ENCODE results near the gene IGDCC3. TPM values are rescaled to one million over a fixed set of nuclear protein-coding genes. Genes with fewer than 3 reads are reported as not detected.

The IGDCC3 gene
- total RNA-seq, 1 donor from 2014 or later, result 0.40 TPM

DNA sequence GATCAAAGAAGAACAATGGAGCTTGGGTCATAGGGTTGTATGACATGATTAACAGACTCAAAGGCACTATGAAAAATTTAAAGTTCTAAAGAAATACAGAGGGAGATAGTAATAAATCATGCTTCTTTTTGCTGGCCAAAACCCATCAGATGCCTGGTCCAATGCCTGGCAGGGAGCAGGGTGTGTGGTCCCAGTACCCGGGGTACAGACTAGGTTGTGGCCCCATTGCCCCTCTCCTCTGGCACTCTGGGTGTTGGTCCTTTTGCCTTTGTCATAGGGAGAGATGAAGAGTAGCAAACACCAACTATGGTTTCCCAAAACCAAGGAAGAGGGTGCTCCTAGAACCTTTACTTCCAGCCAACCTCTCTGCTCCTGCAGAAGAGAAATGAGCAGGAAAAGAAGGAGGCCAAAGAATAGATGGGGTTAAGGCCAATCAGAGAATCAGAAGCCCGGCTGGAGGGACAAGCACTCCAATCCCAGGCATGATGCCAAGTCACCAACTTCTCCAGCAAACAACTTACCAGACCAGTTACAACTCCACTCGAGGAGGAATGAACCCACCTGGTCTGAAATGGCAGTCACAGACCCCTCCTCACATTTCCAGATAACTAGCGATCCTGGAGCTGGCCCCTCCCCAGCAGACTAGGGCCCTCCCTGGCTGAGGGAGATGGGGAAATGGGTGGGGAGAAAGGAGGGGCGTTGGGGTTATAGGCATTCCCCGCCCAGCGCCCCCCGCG, 1.8 kb downstream of the IGDCC3 start:
- intact Hi-C loops (cut with DNase I), result no loop called here
- DNase-seq (no peak), ATAC-seq (ENCODE audit: poor library complexity) (no peak)

DNA sequence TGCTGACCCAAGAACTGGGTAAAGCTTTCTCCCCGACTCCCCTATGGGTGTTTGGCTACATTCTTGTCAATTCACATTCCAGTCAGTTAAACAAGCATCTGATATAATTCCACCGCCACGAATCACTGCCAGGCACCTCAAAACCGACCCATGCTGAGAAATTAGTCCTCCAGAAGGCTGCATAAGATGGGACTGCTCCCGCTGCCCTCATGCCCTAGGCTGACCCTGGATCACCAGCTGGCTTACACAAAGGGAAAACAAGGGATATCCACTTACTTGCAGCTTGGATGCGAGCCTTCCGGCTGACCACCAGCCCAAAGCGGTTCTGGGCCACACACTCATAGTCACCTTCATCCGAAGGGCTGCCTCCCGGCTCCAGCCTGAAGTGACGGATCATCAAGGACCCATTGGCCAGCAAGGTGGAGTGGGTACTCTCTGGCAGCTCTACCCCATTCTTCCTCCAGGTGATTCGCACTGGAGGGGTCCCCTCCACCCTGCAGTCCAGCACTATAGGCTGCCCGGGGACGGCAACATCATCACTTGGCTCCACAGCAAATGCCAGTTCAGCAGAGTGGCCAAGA, 2.9 kb downstream of the IGDCC3 start:
- ATAC-seq (ENCODE audit: poor library complexity) (no peak), DNase-seq (no peak)
- intact Hi-C loops (cut with DNase I), result no loop called here

DNA sequence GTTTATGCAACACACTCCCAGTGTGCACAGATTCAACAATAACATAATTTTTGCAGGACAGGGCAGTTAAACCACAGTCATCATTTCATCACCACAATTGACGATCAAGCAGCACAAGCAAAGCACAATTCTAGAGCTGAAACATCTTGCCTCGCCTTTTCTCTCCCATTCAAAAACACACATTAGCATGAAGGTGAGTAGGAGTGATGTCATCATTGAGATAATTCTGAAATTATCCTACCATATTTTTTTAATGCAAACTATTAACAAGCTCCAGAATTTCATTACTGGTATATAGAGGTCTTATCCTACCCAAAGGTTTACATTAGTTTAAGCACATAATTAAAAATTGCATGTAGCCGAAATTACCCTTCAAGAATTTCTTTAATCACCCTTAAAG, 3.5 kb downstream of the IGDCC3 start:
- intact Hi-C loops (cut with DNase I), result no loop called here
- no peak for ATAC-seq (ENCODE audit: poor library complexity)
- no peak for DNase-seq

DNA sequence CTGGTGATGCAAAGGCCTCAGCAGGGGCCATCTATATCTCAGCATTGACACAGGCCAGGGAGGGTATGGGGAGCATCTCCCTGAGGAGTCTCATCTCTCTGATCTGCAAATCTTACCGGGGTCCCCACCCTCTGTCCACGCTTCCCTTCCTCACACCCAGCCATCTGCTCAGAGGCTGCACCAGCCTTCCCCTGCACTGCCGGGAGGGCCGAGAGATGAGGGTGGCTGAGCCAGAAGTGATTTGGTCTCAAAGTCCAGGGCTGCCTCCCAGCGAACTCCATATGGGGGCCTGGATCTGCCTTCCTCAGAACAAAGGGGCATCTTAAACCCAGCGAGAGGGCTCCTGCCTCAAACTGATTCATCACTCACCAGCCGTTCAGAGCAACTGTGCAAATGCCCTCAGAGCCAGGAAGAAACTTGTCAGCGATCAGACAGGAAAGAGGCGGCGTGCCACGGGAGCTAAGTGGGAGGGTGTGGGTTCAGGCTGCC, 4.6 kb downstream of the IGDCC3 start:
- intact Hi-C loops (cut with DNase I), result no loop called here
- ATAC-seq (ENCODE audit: poor library complexity) (no peak), DNase-seq (no peak)

DNA sequence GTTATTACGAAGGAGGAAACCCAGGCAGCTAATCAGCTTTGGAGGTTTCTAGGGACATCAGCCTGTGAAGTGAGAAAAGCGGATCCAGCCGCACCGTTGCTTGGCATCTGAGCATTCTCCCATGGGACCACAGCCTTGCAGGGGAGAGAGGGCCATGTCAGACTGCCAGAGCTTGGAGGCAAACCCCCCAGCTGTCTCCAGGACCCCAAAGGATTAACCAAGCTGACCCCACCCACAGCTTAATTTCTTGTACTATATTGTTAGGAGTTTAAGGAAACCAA, 5.1 kb downstream of the IGDCC3 start:
- intact Hi-C loops (cut with DNase I), result no loop called here
- DNase-seq, result no peak
- no peak for ATAC-seq (ENCODE audit: poor library complexity)

DNA sequence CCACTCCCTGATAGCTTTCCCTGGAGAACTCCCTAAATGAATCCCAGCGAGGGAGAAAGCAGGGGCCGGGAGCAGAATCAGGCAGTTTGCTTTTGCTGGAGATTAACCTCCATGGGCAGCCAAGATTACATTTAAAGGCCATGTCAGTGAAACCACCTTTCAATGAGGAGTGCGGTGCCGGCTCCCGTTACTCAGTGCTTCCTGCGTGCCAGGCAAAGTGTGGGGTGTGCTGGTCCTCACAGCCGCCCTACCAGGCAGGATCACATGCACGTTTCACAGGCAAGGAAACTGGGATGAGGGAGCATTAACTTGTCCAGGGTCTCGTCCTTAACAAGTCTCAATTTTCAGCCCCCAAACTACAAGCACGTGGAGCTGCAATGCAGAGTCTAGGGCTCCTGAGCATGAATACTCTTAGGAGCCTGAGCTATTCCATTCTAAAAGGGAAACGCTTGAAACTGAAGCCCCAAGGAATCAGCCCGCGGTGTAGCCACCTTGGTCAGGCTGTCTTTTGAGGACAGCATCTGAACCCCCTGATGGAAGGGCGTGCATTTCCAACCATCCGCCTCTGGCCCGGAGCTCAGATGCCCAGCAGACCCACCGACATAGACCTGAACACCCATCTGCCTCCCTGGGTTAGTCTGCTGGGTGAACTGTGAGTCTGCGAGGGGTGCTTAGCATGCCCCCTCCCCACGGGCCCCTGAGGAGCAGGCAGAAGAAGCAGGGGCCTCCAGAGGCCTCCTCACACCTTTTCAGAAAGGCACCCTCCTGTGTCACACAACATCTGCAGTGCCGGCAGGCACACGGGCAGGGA, 5.6 kb downstream of the IGDCC3 start:
- no peak for ATAC-seq (ENCODE audit: poor library complexity)
- intact Hi-C loops (cut with DNase I), result no loop called here

DNA sequence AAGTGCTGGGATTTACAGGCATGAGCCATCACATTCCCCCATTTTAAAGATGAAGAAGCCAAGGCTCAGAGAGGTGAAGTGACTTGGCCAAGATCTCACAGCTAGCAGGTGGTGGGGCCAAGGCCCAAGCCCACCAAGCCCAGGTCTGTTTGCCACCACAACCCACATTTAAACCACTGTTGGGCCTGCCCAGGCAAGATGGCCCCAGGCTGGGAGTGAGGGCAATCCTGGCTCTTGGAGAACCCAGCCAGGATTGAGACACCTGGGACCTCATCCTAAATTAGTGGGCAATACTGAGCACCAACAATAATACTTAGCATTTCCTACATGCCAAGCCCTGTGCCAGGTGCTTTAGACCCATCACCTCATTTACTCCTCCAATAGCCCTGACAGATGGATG, 6.9 kb downstream of the IGDCC3 start:
- DNase-seq, result no peak
- no peak for ATAC-seq (ENCODE audit: poor library complexity)
- intact Hi-C loops (cut with DNase I), result no loop called here

More for the DNA sequence above, 5.6 kb downstream of the IGDCC3 start:
- DNase-seq, result no peak

DNA sequence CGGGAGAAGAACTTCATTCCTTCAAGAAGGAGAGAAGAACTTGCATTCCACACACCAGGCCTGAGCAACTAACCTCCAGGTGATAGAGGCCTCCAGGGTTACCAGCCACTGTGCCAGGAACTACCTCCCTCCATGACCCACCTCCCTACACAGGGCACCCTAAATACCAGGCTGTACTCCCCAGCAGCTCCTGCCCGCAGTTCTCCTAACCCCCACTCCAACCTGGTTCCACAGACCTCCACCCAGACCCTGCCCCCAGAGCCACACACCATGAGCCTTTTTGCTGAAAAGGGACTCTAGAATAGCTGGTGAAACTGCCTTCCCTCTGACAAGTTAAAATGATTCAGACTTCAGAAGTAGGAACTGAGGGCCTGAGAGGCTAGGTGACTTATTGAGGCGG, 8.2 kb downstream of the IGDCC3 start:
- DNase-seq (no peak), ATAC-seq (ENCODE audit: poor library complexity) (no peak)
- intact Hi-C loops (cut with DNase I), result no loop called here

DNA sequence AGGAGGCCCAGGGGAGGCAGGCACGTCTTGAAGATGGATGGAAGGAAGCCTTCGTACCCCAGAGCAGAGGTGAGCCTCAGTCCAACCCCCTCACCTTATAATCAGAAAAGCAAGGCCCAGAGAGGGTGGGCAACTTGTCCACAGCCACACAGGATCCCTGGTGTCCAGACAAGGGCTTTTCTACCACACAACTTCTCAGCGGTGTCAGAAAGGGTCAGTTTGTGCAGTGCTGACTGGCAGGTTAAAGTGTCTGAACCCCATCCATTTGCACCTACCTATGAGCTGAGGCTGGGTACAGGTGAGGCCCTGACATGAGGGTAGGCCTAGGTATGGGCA, 8.6 kb downstream of the IGDCC3 start:
- ATAC-seq (ENCODE audit: poor library complexity), result no peak
- intact Hi-C loops (cut with DNase I), result no loop called here
- no peak for DNase-seq

DNA sequence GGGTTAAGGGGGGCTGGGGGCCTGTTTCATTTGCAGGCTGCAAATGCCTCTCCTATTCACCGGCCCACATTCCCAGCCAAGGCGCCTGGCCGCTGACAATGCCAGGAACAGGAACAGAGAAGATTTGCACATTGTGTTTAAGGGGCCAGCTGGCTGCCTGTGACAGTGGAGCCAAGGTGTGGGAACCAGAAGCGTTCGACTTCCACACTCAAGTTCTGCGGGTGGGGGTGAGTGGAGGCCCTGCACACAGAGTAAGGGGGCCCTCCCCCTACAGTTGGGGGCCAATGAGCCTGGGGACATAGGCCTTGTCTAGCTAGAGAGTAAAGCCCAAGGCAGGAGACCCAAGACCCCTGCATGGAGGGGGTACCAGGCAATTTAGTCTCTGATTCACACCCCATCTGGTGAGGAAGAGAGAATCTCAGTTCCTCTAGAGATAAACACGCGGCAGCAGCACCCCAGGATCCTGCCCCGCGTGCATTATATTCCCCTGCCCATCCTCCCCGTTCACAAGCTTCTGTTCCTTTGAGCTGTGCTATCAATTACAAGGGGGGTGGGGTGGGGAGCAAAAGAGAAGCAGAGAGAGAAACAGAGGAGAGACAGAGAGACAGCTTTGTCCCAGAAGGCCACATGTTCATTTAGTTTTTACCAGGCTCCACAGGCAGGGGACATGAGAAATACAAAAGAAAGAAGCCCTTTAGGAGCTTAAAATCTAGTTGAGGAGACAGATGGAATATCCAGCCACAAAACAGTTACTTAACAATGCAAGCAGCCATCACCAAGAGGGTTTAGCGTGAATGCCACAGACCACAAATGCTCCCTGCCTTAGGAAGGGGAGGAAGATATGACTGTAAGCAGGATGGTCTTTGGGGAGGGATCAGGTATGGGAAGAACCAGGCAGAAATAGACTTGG, 9.2 kb downstream of the IGDCC3 start:
- intact Hi-C loops (cut with DNase I), result no loop called here
- no peak for ATAC-seq (ENCODE audit: poor library complexity)

DNA sequence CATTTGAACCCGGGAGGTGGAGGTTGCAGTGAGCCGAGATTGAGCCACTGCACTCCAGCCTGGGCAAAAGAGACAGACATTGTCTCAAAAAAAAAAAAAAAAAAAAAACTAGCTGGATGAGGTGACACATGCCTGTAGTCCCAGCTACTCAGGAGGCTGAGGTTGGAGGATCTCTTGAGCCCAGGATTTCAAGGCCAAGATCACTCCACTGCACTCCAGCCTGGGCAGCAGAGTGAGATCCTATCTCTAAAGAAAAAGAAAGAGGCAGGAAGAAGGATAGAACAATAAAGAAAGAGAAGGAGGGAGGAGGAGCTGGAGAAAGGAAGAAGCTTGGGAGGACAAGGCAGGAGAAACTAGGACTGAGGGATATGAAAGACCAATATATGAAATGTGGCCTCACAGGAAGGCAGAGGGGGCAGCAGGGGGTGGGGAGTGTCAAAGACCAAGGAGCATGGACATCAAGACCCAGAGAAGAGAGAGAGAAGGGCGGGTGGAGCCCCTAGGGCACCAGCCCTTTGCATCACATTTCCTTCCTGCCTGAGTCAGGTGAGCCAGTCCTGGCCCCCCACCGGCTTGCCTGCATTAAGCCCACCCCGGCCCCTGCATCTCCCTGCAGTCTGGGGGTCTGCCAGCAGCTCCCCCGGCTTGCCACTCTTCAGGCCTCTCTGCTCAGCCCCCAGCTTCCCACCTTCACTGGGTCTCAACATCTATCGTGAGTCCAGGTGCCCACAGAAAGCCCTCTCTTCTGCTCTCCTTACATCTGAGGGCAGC, 11.5 kb downstream of the IGDCC3 start:
- intact Hi-C loops (cut with DNase I), result no loop called here
- ATAC-seq (ENCODE audit: poor library complexity), result no peak
- DNase-seq, result no peak

More for the DNA sequence above, 9.2 kb downstream of the IGDCC3 start:
- DNase-seq, result no peak

DNA sequence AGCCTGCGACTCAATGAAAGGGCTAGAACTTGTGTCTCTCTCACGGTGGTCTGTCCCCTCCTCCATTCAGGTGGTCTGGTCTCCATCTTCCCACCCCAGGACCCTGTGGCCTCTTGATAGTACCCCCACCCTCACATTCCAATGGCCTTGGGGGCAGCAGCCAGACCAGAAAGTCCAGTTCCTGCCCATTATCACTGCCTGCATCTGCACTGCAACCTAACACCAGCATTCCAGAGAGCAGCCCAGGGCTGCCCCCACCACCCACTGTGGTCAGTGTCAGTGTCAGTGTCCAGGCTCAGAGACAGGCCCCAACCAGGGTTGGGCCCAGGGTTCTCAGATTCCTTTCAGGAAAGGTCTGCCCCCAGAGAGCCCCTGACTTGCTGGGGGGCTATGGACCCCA, 12.6 kb downstream of the IGDCC3 start:
- no peak for DNase-seq
- intact Hi-C loops (cut with DNase I), result no loop called here
- ATAC-seq (ENCODE audit: poor library complexity), result no peak

DNA sequence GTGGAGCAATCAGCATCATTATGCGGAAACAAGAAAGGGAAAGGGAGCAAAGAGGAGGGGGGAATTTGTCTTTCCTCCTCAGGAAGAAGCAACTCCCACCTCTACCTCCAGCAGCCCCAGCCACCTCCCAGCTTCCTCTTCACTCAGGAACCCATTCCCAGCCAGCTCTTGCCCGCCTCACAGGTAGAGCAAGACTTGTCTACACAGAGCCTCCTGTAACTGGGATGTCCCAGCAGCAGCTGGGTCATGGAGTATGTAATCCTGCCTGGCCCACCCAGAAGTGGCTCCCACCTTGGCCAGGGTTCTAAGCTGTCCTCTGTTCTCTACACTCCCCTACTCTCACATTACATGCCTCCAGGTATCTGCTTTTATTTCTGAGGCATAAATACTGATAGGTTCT, 14.0 kb downstream of the IGDCC3 start:
- ATAC-seq (ENCODE audit: poor library complexity) (no peak), DNase-seq (no peak)
- intact Hi-C loops (cut with DNase I), result no loop called here

DNA sequence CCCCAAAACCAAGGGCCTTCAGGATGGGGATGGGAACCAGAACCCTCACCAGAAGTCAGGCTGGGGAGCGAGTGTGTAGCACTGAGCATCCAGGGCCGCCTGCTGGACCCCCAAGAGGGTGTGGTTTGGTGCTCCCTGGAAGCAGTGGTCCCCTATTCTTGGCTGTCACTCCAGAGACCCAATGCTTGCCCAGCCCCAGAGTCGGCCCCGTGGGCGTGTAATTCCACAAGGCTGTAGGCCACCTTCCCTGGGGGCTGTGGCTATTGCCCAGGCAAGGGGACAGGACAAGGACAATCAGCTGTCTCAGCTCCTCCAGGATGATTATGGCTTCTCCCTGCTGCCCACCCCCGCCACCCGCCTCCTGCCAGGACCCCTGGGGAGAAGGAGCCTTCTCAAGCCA, 14.5 kb downstream of the IGDCC3 start:
- DNase-seq (no peak), ATAC-seq (ENCODE audit: poor library complexity) (no peak)
- intact Hi-C loops (cut with DNase I), result no loop called here

DNA sequence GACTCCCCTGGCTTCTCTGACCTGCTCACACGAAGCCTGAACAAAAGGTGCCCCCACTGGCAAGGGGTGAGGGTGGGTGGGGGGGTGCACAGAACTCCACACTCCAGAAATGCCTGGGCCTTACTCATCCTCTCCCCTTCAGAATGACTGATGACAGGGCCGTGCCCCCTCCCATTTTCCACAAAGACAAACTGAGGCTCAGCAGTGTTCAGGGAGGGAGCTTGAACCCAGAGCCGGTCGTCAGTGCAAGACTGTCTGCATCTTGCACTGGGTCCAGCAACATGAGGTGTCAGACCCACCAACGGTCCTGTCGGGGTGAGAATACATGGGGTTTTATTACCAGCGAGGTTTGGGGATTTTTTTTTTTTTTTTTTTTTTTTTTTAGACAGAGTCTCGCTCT, 15.3 kb downstream of the IGDCC3 start:
- ATAC-seq (ENCODE audit: poor library complexity) (no peak), DNase-seq (no peak)
- intact Hi-C loops (cut with DNase I), result no loop called here

DNA sequence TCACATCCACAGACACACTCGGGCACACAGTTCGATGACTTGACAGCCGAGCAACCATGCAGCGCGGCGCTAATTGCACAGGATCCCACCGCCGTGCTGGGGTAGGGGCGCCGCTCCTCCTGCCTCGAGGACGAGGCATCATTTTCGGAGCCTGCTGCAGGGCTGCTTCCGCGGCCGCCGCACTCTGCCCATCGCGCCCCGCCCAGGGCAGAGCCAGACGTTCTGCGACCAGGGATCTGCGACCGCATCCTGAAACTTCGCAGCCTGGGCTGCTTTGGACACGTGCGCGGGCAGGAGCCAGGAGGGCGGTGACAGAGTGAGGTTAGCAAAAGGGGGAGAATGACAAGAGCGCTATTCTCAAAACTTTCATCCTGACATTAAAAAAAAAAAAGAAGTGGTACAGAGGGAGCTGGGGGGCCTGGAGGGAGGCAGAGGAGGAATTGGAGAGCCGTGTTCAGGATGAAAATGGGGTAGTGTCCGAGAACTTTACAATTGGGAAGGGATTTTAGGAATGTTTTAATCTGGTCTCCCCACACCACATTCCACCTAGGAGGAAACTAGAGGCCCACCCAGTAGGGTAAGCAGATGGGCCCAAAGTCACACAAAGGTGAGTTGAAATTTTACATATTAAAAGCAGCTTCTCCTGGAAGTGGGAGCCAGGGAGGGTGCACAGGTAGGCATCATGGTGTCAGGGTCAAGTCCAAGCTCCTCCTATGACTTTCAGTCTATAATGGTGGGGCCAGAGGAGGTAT, 15.9 kb downstream of the IGDCC3 start:
- ATAC-seq (ENCODE audit: poor library complexity), result no peak
- DNase-seq, result no peak
- intact Hi-C loops (cut with DNase I), result no loop called here

DNA sequence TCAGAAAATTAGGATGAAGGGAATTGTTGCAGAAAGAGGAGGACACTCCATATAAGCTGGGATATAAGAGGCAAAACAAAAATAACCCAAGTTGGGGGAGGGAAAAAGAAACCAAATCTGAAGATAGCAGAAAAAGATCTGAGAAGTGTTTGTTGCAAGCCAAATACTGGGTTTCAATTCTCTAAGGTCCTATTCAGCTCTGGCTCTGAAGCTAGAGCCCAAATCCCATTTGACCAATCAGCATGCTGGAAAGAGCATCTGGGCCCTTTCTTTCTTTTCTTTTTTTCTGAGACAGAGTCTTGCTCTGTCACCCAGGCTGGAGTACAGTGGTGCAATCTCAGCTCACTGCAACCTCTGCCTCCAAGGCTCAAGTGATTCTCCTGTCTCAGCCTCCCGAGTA, 17.3 kb downstream of the IGDCC3 start:
- intact Hi-C loops (cut with DNase I), result no loop called here
- ATAC-seq (ENCODE audit: poor library complexity) (no peak), DNase-seq (no peak)

DNA sequence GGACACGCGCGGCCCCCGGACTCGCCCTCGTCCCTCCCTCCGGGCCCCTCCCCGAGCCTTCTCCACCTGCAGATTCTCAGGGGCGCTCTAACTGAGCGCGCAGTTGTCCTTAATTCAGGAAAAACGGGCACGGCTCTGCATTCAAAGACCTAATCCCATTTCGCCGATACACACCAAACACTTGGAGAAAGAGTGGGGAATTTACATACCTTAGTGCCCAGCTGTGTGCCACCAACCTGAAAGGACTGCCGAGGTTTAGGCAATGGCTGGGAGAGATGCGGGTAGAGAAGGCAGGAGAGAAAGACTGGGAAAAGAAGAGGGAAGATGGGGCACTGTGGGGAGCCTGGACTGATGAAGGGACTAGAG, 21.8 kb downstream of the IGDCC3 start:
- ATAC-seq (ENCODE audit: poor library complexity) (no peak), DNase-seq (no peak)
- intact Hi-C loops (cut with DNase I), result no loop called here

All from Right ventricle myocardium superior (tissue), 1 donor.